Natural killer cell (primary cell): ENCODE measurements around the gene SLC39A1. TPM values are rescaled to one million over a fixed set of nuclear protein-coding genes. Genes with fewer than 3 reads are reported as not detected.

Source experiments
- ATAC-seq, 3 donors: fragments of 150-1000 bp in 2 of 3; fragments of 200-7000 bp in 1 of 3; cut with Tn5 transposase; 1 replicate in 1 of 3; 2 replicates in 2 of 3; pipeline ENCODE4 v1.10.0; 2021; ENCODE audit warnings: mild to moderate bottlenecking in 2 of 3, moderate library complexity in 2 of 3
- DNase-seq, 2 donors: peaks; one replicate each; pipeline versions ENCODE4 v3.0.0 to v3.0.0-alpha.2; 2013 to 2021; ENCODE audit warnings: mixed read lengths in 1 of 2
- H3K27ac ChIP-seq: one replicate; pipeline ENCODE4 v1.5.1; 2013; ENCODE audit warnings: mild to moderate bottlenecking, low read length
- H3K27me3 ChIP-seq: one replicate; pipeline ENCODE4 v1.6.1; 2013; ENCODE audit warnings: low read length; ENCODE audit not compliant: control insufficient read depth, insufficient read depth
- H3K36me3 ChIP-seq: one replicate; pipeline ENCODE4 v1.6.1; 2013; ENCODE audit warnings: low read length; ENCODE audit not compliant: control insufficient read depth, insufficient read depth
- H3K4me1 ChIP-seq: one replicate; pipeline ENCODE4 v1.6.1; 2013; ENCODE audit warnings: low read length; ENCODE audit not compliant: control insufficient read depth, insufficient read depth
- H3K4me3 ChIP-seq: one replicate; pipeline ENCODE4 v1.5.1; 2013; ENCODE audit warnings: low read length
- H3K9me3 ChIP-seq: one replicate; pipeline ENCODE4 v1.6.1; 2013; ENCODE audit warnings: low read length; ENCODE audit not compliant: control insufficient read depth, insufficient read depth
- H3K27ac Mint-ChIP-seq, 2 donors: one replicate each; pipeline ENCODE4 v1.8.0; 2022; ENCODE audit warnings: mild to moderate bottlenecking in 2 of 2, mixed read lengths in 2 of 2, moderate library complexity in 1 of 2
- H3K27me3 Mint-ChIP-seq, 2 donors: one replicate each; pipeline ENCODE4 v1.8.0; 2022; ENCODE audit warnings: low read depth in 2 of 2, mixed read lengths in 2 of 2
- H3K36me3 Mint-ChIP-seq: one replicate; pipeline ENCODE4 v1.8.0; 2022; ENCODE audit warnings: mixed read lengths
- H3K4me1 Mint-ChIP-seq, 2 donors: one replicate each; pipeline ENCODE4 v1.8.0; 2022; ENCODE audit warnings: mixed read lengths in 2 of 2
- H3K4me3 Mint-ChIP-seq: one replicate; pipeline ENCODE4 v1.8.0; 2022; ENCODE audit warnings: mild to moderate bottlenecking, moderate library complexity, mixed read lengths
- H3K9me3 Mint-ChIP-seq, 2 donors: one replicate each; pipeline ENCODE4 v1.8.0; 2022; ENCODE audit warnings: mixed read lengths in 2 of 2
- CTCF ChIP-seq: fragments of 200-600 bp; IDR thresholded peaks from one replicate; pipeline ENCODE4 v1.8.0; 2022; ENCODE audit warnings: antibody characterized with exemption
- WGBS: methylation state at CpG from one replicate; pipeline ENCODE4 v1.1.7; 2013; ENCODE audit warnings: missing lambda C conversion rate; ENCODE audit not compliant: insufficient coverage; 5-methylcytosine and 5-hydroxymethylcytosine counted together
- intact Hi-C: fragments of 100-400 bp; cut with micrococcal nuclease; formaldehyde crosslinking; loops from one replicate; pipeline ENCODE4 v1.14.2; 2022
- total RNA-seq, 4 donors: library from RNA; stranded (reverse); fragments of 120-200 nt in 1 of 4; gene quantifications; one replicate each; pipeline versions ENCODE4 v1.2.3 to v1.2.4, GENCODE V29; 2013 to 2022

SLC39A1 gene
- total RNA-seq, 3 donors from 2014 or later (not counting 1 experiment from before 2014, with no cell fraction given): 20.7 to 21.5 (median 21.2) TPM

GRCh38 chr1:153973071-153973470 is 9.7 kb upstream of the SLC39A1 start:
- peak overlapping the region in 1 of 2 donors; percentile 65 for H3K27ac Mint-ChIP-seq
- no peak for DNase-seq
- no peak overlapping the region for H3K4me3 ChIP-seq
- peaks cover 33% of the 10 kb centered on the region for H3K4me1 ChIP-seq
- no peaks in the 10 kb centered on the region for H3K27me3 ChIP-seq
- H3K27ac ChIP-seq: no peak overlapping the region
- TF ChIP-seq CTCF: no peak
- 97% methylated on average over 3 of the region's 3 CpGs for WGBS
- no peaks in the 10 kb centered on the region for H3K9me3 ChIP-seq
- H3K4me1 Mint-ChIP-seq: peaks cover 32 to 40% of the 10 kb centered on the region in 2 donors
- H3K36me3 ChIP-seq: peaks cover 26% of the 10 kb centered on the region
- intact Hi-C loops: no loop called here
- ATAC-seq: no peak
- no peaks in the 10 kb centered on the region for H3K36me3 Mint-ChIP-seq
- no peaks in the 10 kb centered on the region for H3K27me3 Mint-ChIP-seq
- no peak overlapping the region for H3K4me3 Mint-ChIP-seq
- H3K9me3 Mint-ChIP-seq: no peaks in the 10 kb centered on the region

- Histone ChIP-seq H3K4me1 (peaks cover 30% of the 10 kb centered on the region), H3K4me3 (no peak overlapping the region), H3K36me3 (peaks cover 21% of the 10 kb centered on the region), H3K9me3 (no peaks in the 10 kb centered on the region), H3K27me3 (no peaks in the 10 kb centered on the region), H3K27ac (no peak overlapping the region)
- DNase-seq (no peak), ATAC-seq (no peak)
- intact Hi-C loops: no loop called here
- Mint-ChIP-seq H3K36me3 (no peaks in the 10 kb centered on the region), H3K27ac (no peak overlapping the region), H3K27me3 (no peaks in the 10 kb centered on the region), H3K4me1 (peaks cover 33 to 43% of the 10 kb centered on the region in 2 donors), H3K4me3 (no peak overlapping the region), H3K9me3 (no peaks in the 10 kb centered on the region)
- WGBS: 92% methylated on average over 2 of the region's 2 CpGs
- TF ChIP-seq CTCF: no peak
Observed at GRCh38 chr1:153970346-153970745, 7.0 kb upstream of the SLC39A1 start.

GRCh38 chr1:153968972-153969371 is 5.6 kb upstream of the SLC39A1 start:
- H3K4me1 Mint-ChIP-seq: peaks cover 39 to 50% of the 10 kb centered on the region in 2 donors
- no peaks in the 10 kb centered on the region for H3K27me3 Mint-ChIP-seq
- H3K27ac Mint-ChIP-seq: peak overlapping the region; percentile 95 to 98
- H3K9me3 ChIP-seq: no peaks in the 10 kb centered on the region
- 54% methylated on average over 2 of the region's 2 CpGs for WGBS
- TF ChIP-seq CTCF: no peak
- peaks cover 34% of the 10 kb centered on the region for H3K4me1 ChIP-seq
- H3K36me3 ChIP-seq: peaks cover 10% of the 10 kb centered on the region
- H3K9me3 Mint-ChIP-seq: no peaks in the 10 kb centered on the region
- peak overlapping the region; percentile 99 for H3K4me3 Mint-ChIP-seq
- intact Hi-C loops: loop anchor here (10.0 kb wide), 1 partner anchor 256 kb away; the partner anchor contains the start of gene UBAP2L
- no peaks in the 10 kb centered on the region for H3K27me3 ChIP-seq
- no peak overlapping the region for H3K27ac ChIP-seq
- DNase-seq (no peak), ATAC-seq (no peak)
- H3K4me3 ChIP-seq: no peak overlapping the region
- H3K36me3 Mint-ChIP-seq: no peaks in the 10 kb centered on the region

GRCh38 chr1:153968408-153968807 is 5.1 kb upstream of the SLC39A1 start:
- ATAC-seq (no peak), DNase-seq (no peak)
- peak overlapping the region; percentile 95 to 98 for H3K27ac Mint-ChIP-seq
- TF ChIP-seq CTCF: no peak
- H3K4me3 ChIP-seq: peak overlapping the region; percentile 93
- H3K4me3 Mint-ChIP-seq: peak overlapping the region; percentile 99
- intact Hi-C loops: loop anchor here (10.0 kb wide), 1 partner anchor 256 kb away; the partner anchor contains the start of gene UBAP2L
- H3K27ac ChIP-seq: no peak overlapping the region
- H3K36me3 ChIP-seq: peaks cover 4% of the 10 kb centered on the region
- H3K9me3 ChIP-seq: no peaks in the 10 kb centered on the region
- peaks cover 44 to 53% of the 10 kb centered on the region in 2 donors for H3K4me1 Mint-ChIP-seq
- WGBS: 29% methylated on average over 13 of the region's 13 CpGs
- H3K36me3 Mint-ChIP-seq: no peaks in the 10 kb centered on the region
- H3K9me3 Mint-ChIP-seq: no peaks in the 10 kb centered on the region
- H3K27me3 Mint-ChIP-seq: no peaks in the 10 kb centered on the region
- no peaks in the 10 kb centered on the region for H3K27me3 ChIP-seq
- peaks cover 38% of the 10 kb centered on the region for H3K4me1 ChIP-seq
